Measurements from ENCODE around the gene GLI1. TPM values are rescaled to one million over a fixed set of nuclear protein-coding genes. Genes with fewer than 3 reads are reported as not detected.

The GLI1 gene
- total RNA-seq, 2 donors from 2014 or later: 0.49 TPM; not detected in 1

DNA sequence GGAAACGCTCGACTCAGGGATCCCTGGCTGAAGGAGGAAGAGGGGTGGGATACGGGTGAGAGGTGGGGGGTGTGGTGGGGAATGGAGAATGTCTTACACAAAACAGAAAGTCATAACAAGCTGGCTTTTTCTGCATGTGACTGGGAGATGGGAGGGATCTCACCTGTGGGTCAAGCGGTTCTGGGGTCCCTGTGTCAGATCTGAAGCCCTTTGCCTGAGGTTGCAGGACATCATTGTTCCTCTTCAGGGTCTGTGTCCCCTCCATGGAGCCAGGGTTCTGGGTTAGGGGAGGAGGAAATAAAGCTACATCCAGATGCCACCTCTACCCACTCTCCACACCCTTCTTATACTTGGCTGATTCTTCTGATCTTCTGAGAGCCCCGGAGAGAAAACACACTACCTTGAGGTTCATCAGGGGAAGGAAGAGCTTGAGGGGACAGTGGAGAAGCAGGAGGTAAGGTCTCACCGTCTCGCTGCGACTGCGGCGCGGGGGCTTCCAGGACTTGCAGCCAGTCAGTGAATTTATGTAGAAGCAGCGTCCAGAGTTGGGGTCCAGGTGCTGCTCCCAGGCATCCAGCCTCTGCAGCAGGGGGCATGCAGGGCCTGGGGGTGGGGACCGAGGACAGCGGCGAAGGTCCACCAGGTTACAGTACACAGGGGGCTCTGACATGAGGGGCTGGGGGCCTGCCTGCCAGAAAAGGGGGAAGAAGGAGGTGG, 17.6 kb downstream of the GLI1 start:
- DNase-seq (ENCODE audit: low spot score in 2 of 2): no peak
- Mint-ChIP-seq H3K36me3 (peaks cover 34 to 55% of the 10 kb centered on the region in 2 donors), H3K9me3 (no peaks in the 10 kb centered on the region), H3K27ac (peak overlapping the region; percentile 98)
- no peak for ATAC-seq

DNA sequence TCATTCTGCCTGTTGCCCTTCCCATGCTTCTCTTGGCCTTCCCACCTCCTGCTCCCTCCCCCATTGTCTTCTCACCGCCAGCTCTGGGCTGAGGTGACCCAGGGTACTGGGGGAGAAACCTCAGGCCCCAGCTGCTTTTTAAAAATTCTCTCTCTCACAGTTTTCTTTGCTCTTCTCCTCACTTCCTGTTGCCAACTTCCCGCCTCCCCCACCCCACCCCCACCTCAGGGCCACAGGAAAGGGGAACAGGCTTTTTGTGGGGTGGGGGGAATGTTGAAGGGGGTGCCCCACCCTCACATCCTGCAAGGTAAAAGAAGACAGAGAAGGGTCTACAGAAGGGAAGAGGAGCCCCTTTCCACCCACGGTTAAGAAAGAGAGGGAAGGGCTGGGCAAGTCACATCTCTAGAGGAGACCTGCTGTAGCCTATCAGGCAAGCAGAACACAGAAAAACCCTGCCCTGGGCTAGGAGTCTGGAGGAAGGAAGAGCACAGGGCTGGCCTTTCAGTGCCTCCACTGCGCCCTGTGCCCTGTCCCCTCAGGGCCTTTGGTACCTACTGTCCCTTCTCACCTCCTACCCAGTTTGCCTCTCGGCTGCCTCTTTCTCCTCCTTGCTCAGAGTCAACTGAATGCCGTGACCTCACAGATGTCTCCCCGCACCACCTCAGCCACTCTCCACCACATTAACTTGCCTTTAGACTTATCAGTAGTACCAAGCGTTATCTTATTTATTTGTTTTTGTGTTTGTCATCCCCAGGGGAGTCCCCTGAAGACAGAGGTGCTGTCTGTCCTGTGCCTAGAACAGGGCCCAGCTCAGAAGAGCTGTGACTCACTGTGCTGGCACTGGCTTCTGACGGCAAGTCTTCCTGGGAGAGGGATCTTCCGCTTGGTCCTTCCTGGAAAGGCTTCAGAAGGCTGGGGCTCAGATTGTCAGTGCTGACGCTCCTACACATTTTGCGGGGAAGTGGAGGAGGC, 18.4 kb downstream of the GLI1 start:
- DNase-seq (ENCODE audit: low spot score in 2 of 2) (peak; percentile 49 to 77), ATAC-seq (peak; percentile 58 to 67)
- H3K36me3 Mint-ChIP-seq: peaks cover 34 to 55% of the 10 kb centered on the region in 2 donors
- H3K9me3 Mint-ChIP-seq: no peaks in the 10 kb centered on the region
- peak overlapping the region; percentile 98 for H3K27ac Mint-ChIP-seq

DNA sequence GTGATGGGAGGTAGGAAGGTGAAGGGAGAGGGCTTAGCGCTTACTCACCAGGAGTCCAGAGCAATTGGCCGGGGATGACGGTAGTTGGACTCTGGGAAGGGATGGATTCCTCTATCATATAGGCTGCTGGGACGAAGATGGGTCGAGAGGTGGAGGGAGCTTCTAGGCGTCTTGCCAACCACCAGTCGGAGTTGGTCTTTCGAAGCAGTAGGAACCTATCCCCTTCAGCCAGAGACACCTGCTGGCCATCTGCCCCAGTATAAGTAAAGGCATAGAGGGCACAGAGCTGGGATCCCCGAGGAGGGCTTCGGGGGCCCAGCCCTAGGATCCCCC, 19.4 kb downstream of the GLI1 start:
- no peaks in the 10 kb centered on the region for H3K9me3 Mint-ChIP-seq
- ATAC-seq (no peak), DNase-seq (ENCODE audit: low spot score in 2 of 2) (peak in 1 of 2 donors; percentile 13)
- H3K36me3 Mint-ChIP-seq: peaks cover 32 to 47% of the 10 kb centered on the region in 2 donors
- H3K27ac Mint-ChIP-seq: peak overlapping the region; percentile 98

DNA sequence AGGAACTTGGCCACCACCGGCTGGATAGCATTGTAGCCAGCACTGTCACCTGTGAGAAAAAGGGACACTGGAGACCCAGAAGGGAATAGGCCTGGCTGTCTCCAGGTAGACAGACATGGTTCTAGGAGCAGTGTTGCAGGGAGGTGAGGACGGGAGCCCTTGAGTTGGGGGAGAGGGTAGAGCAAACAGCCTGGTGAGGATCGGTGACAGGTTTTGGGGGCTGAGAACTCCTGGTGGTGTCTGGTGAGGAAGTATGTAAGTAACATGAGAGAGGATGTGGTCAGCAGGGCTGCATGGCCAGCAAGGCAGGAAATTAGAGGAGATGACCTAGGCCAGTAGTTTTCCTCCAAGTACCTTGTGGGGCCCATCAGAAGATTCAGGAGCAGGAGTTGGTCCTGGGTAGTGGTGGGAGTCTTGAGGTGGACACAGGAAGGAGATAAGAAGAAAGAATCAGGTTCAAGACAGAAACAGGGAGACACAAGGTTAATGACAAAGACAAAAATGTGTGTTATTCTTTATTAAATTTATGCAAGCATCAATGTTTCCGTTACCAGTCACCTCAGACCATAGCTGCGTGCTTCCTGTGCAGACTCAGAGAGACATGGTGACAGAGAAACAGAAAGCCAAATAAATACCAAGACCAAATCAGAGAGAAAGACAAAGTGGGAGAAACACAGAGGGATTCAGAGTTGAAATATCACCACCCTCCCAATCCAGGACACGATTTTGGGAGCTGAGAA, 20.0 kb downstream of the GLI1 start, which contains the start of gene ARHGAP9:
Gene ARHGAP9, minus strand, starts transcription at position 491 of the 740 bp plus-strand sequence. Its CDS starts 460 bp downstream, at position 31.
- Mint-ChIP-seq H3K27ac (peak within 1 kb of the TSS; percentile 98), H3K36me3 (peaks cover 26 to 42% of the 10 kb centered on the region in 2 donors), H3K9me3 (no peaks in the 10 kb centered on the region)
- DNase-seq (ENCODE audit: low spot score in 2 of 2): peak in 1 of 2 donors; percentile 47
- peak; percentile 60 to 67 for ATAC-seq

DNA sequence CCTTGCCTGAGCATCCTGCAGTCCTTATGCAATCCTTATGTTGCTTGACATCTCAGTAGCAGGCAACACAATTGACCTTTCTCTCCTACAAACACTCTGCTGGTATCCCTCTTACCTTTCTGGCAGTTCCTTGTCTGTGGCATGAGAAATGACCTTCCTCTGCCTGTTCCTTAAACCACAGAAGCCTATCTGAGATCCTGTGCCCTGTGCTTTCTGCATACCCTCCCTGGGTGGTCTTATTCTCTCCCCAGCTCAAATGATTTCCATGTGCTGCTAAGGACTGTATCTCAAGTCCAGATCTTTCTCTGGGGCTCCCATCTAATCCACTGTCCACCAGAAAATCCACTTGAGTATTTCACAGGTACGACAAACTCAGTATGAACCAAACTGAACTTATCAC, 22.1 kb downstream of the GLI1 start:
- peaks cover 16 to 30% of the 10 kb centered on the region in 2 donors for H3K36me3 Mint-ChIP-seq
- peak overlapping the region; percentile 75 to 98 for H3K27ac Mint-ChIP-seq
- ATAC-seq (no peak), DNase-seq (ENCODE audit: low spot score in 2 of 2) (no peak)
- no peaks in the 10 kb centered on the region for H3K9me3 Mint-ChIP-seq

DNA sequence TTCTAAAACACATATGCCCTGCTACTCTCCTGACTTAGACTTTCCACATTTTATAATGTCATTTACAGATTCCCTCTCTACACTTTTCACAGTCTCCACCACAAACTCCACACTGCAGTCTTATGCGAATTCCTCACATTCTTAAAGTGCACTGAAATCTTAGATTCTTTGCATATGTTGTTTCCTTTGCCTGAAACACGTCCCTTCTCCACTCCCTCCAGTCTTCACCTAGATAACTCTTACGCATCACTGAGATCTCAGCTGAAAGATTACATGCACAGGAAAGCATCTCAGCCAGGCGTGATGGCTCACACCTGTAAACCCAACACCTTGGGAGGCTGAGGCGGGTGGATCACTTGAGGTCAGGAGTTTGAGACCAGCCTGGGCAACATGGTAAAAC, 23.9 kb downstream of the GLI1 start:
- Mint-ChIP-seq H3K27ac (no peak overlapping the region), H3K36me3 (peaks cover 11 to 19% of the 10 kb centered on the region in 2 donors), H3K9me3 (no peaks in the 10 kb centered on the region)
- ATAC-seq (no peak), DNase-seq (ENCODE audit: low spot score in 2 of 2) (no peak)

DNA sequence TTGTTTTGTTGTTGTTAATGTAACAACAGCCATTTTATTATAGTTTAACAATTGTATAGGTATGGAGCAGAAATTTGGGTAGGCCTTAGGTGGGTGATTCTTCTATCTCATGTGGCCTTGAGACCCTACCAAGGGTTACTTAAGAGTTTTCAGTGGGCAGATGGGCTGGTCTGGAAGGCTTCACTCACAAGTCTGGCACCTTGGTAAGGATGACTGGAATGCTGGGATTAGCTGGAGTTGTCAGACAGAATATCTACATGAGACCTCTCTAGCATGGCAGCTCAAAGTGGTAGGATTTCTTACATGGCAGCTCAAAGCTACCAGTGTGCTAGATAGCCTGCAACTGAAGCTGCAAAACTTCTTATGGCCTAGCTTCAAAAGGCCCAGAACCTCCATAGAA, 26.1 kb downstream of the GLI1 start:
- no peak for ATAC-seq
- DNase-seq (ENCODE audit: low spot score in 2 of 2): no peak
- no peak overlapping the region for H3K27ac Mint-ChIP-seq
- no peaks in the 10 kb centered on the region for H3K9me3 Mint-ChIP-seq
- H3K36me3 Mint-ChIP-seq: peaks cover 25 to 27% of the 10 kb centered on the region in 2 donors

DNA sequence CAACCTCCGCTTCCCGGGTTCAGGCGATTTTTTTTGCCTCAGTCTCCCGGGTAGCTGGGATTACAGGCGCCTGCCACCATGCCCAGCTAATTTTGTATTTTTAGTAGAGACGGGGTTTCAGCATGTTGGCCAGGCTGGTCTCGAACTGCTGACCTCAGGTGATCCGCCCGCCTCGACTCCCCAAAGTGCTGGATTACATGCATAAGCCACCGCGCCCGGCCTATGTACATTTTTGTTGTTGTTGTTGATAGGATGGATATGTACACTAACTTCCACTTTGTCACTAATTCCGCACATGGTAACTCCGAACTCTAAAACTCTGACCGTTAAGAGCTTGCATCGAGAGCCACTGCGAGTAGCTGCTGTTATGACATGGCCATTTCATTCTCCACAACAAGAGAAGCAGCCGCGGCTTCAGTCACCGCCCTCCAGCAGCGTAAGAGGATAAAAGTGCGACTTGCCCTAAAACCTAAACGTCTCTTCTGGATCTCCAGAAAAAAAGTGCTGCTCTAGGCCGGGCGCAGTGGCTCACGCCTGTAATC, 27.5 kb downstream of the GLI1 start:
- ATAC-seq (no peak), DNase-seq (ENCODE audit: low spot score in 2 of 2) (no peak)
- Mint-ChIP-seq H3K36me3 (peaks cover 36 to 38% of the 10 kb centered on the region in 2 donors), H3K9me3 (no peaks in the 10 kb centered on the region), H3K27ac (peak overlapping the region; percentile 95 to 98)

DNA sequence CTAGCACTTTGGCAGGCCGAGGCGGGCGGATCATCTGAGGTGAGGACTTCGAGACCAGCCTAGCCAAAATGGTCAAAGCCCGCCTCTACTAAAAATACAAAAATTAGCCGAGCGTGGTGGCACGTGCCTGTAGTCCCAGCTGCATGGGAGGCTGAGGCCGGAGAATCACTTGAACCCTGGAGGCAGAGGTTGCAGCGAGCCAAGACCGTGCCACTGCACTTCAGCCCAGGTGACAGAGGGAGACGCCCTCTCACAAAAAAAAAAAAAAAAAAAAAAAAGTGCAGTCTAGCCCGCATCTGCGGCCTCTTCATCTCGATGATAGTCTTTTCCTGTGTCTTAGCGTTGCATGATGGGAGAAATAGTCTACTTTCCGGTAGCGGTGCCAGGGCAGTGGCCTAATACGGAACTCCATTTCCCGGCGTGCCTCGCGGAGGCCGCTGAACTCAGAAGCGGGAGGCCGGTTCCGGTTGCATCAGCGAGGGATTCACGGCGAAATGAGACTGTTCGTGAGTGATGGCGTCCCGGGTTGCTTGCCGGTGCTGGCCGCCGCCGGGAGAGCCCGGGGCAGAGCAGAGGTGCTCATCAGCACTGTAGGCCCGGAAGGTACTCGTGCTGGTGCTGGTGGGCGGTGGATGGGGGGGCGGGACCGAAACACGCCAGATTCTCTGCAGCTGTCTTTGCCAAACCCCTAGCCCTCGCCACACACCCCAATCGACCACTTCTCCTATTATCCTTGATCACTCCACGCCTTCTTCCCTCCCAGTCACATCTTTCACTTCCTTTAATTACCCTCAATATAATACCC, 28.2 kb downstream of the GLI1 start, which contains the start of gene MARS1:
Gene MARS1, plus strand, starts transcription at position 472 of the 805 bp plus-strand sequence. Its CDS starts 23 bp downstream, at position 495.
- DNase-seq (ENCODE audit: low spot score in 2 of 2): peak; percentile 90 to 93
- H3K27ac Mint-ChIP-seq: peak within 1 kb of the TSS; percentile 95 to 98
- H3K9me3 Mint-ChIP-seq: no peaks in the 10 kb centered on the region
- H3K36me3 Mint-ChIP-seq: peaks cover 36 to 44% of the 10 kb centered on the region in 2 donors
- peak; percentile 95 to 98 for ATAC-seq

DNA sequence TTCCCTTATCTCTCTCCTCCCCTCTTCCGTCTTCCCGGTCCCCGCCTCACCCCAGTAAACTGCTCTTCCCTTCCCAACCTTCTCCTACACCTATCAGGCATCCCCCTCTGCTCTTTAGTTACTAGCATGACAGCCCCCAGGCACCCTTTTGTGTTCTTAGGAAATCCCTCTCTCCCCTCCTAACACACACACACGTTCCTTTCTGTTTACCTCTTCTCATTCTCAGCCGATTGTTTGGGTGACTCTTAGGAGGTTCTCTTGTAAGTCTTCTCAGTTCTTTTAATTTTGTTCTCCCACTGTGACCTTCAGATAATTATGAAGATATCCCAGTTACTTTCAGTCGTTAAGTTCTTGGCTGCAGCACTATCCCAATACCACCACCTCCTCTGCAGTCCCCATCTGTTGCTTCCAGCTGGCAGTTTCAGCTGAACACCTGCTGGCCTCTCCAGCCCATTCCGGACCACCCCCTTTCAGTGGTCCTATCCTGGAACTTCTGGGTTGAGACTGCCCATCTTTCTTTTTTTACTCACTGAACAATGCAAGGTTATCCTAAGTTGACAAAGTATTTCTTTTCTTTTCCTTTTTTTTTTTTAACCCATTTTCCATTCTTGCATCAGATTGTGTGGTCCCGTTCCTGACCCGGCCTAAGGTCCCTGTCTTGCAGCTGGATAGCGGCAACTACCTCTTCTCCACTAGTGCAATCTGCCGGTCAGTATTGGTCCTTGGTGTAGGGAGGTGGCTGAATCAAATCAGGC, 29.0 kb downstream of the GLI1 start:
- DNase-seq (ENCODE audit: low spot score in 2 of 2) (no peak), ATAC-seq (no peak)
- Mint-ChIP-seq H3K36me3 (peaks cover 36 to 47% of the 10 kb centered on the region in 2 donors), H3K9me3 (no peaks in the 10 kb centered on the region), H3K27ac (peak overlapping the region; percentile 95 to 98)

DNA sequence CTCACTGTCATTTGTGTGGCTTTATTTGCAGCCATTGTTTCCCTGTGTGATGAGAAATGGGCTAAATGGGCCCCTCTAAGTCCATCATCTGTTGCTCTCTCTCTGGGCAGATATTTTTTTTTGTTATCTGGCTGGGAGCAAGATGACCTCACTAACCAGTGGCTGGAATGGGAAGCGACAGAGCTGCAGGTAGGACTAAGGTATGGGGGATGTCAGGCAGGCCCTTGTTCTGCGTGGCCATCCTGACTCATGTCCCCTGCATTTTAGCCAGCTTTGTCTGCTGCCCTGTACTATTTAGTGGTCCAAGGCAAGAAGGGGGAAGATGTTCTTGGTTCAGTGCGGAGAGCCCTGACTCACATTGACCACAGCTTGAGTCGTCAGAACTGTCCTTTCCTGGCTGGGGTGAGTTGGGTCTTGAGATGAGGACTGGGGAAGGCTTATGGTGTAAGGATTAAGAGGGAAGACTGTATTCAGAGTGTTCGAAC, 29.6 kb downstream of the GLI1 start:
- no peak for DNase-seq (ENCODE audit: low spot score in 2 of 2)
- Mint-ChIP-seq H3K9me3 (no peaks in the 10 kb centered on the region), H3K36me3 (peaks cover 36 to 47% of the 10 kb centered on the region in 2 donors), H3K27ac (peak overlapping the region; percentile 95 to 98)
- ATAC-seq: peak in 1 of 2 donors; percentile 16

DNA sequence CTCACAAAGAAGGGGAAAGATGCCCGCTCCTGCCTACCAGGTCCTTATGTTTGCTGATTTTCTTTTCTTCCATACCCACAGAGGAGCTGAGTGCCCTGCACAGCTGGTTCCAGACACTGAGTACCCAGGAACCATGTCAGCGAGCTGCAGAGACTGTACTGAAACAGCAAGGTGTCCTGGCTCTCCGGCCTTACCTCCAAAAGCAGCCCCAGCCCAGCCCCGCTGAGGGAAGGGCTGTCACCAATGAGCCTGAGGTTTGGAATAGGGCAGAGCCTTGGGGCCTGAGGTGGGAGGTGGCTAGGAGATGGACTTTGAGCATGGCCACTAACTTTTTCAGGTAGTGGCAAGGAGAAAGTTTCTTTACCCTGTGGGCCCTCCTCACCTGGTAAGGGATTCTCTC, 30.5 kb downstream of the GLI1 start:
- DNase-seq (ENCODE audit: low spot score in 2 of 2) (no peak), ATAC-seq (no peak)
- Mint-ChIP-seq H3K36me3 (peaks cover 36 to 47% of the 10 kb centered on the region in 2 donors), H3K27ac (no peak overlapping the region), H3K9me3 (no peaks in the 10 kb centered on the region)

DNA sequence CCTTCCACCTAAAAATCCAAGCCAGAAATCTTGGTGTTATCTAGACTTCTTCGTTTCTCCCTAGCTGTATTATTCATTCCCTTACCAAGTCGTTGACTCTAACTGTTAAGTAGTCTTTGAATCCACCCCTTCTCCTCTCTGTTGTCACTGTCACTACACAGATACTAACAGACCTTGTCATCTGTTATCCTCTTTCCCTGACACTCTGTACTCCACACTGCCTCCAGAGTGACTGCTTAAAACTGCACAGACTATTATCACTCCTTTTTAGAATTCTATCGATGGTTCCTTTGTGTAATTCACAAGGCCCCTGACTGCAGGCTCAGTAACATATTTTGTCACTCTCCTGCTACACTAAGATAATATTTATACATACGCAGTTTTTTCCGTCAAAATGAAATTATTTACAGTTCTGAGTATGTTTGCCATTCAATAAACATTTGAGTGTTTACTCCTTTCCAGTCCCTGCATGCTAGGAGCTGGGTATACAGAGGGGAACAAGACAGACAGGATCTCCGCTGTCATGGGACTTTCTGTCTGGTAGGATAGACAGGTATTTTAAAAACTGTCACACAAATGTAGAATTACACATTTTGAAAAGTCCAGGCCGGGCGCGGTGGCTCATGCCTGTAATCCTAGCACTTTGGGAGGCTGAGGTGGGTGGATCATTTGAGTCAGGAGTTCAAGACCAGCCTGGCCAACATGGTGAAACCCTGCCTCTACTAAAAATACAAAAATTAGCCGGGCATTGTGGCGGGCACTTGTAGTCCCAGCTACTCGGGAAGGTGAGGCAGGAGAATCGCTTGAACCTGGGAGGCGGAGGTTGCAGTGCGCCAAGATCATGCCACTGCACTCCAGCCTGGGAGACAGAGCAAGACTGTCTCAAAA, 32.1 kb downstream of the GLI1 start:
- ATAC-seq: no peak
- Mint-ChIP-seq H3K9me3 (no peaks in the 10 kb centered on the region), H3K27ac (peak overlapping the region in 1 of 2 donors; percentile 46), H3K36me3 (peaks cover 36 to 47% of the 10 kb centered on the region in 2 donors)
- DNase-seq (ENCODE audit: low spot score in 2 of 2): no peak

Data from activated naive CD4-positive, alpha-beta T cell treated with anti-CD3 and anti-CD28 coated beads, Interleukin-2, amount 50 U/mL, for 72 hours (primary cell).